Dedifferentiated amniotic fluid mesenchymal stem cell (primary cell): ENCODE results near the gene NAP1L1.

Experiments
- DNase-seq: peaks from one replicate; pipeline ENCODE4 v3.0.0-alpha.2; 2016; ENCODE audit errors: extremely low spot score

The NAP1L1 gene

DNA sequence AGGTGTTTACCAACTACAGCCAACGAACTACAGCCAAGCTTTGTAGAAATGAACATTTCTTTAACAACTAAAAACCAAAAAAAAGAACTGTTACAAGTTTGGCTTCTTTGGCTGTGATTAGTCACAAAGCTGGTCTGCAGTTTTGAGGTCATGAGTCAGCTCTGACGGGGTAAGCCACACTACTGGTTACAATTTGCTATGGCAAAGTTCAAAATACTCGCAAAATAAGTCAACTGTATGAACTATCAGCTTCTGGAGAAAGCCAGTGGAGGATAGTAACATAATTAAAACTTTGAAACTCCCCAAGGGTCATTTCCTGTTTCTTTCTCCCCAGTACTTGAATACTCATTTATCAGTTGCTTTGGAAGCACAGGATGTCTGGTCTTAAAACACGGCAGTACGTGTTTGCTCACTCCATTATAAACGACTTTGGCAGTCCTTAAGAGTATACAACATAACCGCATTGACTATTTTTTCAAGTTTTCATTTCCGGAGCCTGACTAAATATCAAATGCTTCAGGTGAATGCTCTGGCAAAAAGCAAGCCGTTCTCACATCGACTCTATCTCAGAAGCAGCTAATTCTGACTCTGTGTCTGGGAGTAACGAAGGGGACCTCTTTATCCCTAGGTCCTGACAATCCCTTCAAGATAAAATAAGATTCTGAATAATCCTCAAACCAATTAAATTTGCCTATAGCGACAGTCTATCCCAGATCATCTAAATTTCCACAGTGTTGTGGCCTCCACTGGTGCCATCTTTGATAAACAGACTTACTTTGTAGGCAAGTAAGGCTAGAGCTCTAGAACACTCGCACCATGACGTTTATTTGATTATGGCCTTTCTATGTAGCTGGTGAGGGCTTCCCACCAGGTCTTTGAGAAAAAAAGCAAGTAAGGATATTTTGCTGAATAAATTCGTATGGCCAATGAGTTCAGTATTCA is 63.5 kb downstream of the NAP1L1 start:
- DNase-seq = peak; percentile 82

DNA sequence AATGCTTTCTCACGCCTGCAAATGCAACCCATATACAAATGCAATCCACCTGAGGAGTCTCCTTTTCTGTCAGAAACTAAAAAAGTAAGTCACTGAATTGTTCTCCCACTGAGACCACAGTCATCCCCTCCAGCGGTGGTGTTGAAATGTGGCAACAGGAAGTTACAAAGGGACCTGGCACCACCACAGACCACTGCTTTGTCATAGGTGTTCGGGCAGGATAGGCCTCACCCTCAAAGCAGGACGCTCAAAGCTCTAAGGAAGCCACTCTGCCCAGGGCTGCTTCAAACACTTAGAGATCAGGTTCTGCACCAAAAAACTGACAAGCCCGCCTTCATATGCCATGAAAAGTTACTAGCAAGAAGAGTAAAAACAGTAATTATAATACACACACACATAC is 64.2 kb downstream of the NAP1L1 start:
- no peak for DNase-seq

DNA sequence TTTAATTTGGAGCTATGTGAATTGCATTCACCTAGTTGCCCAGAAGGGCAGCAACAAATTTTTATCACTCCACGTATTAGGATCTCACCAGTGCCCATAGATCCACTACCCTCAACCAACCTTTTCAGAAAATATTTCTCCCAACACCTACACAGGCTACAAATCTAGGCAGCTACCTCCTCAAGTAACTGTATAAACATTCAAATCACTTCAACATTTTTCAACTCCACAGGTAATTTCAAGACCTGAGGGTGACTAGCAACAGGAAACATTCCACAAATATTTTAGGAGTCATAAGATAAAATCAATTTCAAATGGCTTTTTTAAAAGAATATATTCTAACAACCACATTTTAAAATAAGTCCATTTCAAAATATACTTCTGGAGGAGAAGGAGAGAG is 65.8 kb downstream of the NAP1L1 start:
- DNase-seq = no peak

DNA sequence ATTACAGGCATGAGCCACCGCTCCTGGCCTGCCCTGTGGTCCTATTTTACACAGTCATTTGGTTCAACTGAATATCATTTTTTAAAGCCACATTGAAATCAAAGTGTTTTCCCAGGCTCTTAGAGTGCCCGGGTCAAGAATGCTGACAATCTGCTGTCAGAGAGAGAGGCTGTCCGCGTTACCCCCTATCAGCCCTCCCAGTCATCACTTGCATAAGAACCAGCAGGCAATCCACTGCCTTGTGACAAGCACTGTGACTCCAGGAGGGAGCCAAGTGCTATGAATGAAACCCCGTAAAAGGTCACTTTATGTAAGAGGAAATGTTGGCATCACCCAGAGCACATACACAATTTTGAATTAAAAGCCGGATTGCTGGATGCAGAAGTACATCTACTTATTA is 66.4 kb downstream of the NAP1L1 start:
- DNase-seq = no peak

DNA sequence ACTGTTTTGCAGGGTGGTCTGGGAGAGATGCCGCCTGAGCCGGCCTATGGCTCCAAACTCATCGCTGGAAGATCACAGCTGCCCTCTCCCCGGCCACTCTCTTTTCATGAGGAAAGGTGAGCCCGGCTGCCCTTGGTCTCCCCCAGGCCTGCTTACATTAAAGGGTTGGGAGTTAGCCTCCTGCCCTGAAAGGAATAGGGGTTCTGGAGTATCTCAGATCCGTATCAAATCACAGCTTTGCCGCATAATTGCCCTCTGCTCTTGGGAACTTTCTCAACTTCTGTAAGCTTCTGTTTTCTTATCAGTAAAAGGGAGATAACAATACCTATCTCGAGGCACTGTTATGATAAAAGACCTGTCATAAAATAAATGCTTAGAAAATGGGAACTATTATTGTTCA is 70.5 kb downstream of the NAP1L1 start:
- DNase-seq = no peak

DNA sequence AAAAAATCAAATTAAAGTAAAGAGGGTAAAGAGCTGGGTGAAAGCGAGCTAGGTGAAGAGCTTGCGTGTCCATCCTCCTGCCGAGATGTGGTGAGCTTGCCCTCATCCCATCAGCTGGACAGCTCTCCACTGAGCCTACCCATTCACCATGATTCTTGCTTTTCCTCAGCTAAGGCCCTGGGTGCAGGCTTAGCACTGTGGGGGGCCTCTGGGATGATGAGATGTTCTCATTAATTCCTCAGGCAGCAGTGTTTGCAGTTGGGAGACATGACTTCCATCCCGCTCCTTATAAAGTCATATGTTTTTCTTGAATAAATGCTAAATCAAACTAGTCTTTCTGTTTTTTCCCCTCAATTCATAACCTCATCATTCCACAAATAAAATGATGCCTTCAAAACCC is 70.9 kb downstream of the NAP1L1 start:
- DNase-seq = no peak

DNA sequence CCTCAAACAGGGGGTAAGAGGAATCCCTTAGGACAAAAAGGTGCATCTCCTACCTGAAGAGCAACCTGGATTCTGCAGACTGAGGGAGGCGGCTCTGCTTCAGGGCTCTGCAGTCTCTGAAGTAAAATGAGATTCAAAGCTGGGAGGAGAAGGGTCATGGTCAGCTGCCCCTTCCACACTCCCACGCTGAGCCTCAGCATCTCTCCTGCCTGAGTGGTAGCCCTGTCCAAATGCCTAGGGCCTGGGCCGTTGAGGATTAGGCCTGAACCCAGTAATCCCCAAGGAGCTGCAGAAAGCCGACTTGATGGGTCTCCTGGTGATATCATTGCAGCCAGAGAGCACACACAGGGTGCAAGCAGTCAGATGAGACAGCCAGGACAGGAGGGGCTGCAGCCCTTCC is 71.8 kb downstream of the NAP1L1 start:
- no peak for DNase-seq

DNA sequence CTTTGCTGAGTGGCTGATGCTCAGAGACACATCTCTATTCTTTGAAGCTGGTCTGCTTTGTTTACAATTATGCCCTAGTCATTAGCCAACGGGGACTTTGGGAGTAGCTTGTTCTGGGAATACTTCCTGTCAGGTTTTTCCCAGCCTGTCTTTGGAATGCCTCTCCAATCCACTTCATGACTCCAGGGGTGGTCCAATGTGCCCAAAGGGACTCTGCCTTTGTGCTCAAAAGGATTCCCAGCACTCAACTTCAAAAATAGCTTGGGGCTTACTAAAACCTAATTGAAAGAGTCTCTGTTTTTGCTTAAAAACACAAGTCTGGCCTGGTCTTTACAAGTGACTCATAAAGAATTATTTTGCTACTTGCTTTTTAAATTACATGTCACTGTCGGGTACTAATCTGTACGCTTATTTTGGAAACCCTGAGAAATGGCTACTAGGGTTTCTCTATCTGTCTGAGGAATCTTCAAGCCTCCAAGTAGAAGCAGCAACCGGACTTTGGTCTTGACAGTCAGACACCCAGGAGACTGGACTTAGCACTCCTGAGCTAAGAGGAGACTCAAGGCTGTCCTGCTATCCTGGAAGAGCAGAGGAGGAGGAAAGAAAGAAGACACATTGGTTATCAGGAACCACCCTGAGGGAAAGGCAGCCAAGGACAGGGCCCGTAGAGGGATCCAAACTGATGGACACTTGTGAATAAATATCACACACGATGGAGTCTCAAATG is 73.6 kb downstream of the NAP1L1 start:
- DNase-seq = no peak

DNA sequence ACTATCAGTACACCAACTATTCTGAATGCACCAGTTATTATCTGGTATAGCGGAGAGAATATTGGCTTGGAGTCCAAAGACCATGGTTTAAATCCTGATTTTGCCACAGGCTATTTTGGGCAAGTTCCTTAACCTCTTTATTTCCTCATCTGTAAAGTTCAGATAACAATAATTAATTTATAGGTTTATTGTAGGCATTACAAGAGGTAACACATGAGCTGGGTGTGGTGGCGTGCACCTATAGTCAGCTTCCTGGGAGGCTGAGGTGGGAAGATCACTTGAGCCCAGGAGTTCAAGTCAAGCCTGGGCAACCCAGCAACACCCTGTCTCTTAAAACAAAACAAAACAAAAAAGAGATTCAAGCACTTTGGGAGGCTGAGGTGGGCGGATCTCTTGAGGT is 76.1 kb downstream of the NAP1L1 start:
- no peak for DNase-seq

DNA sequence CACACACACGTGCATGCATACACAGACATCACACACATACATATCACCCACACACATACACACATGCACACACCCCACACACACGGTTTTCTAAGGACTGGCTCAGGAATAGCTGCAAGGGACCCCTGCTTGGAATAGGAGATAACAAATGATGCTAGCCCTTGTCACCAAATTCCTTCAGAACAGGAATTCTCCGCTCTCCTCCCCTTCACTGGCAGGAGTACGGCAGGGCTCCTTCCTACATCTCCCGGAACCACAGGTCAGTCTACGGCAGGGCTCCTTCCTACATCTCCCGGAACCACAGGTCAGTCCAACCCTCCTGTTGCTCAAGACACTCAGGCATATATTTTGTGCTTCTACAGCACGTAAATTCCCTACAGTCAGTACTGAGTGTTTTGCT is 76.8 kb downstream of the NAP1L1 start:
- no peak for DNase-seq

DNA sequence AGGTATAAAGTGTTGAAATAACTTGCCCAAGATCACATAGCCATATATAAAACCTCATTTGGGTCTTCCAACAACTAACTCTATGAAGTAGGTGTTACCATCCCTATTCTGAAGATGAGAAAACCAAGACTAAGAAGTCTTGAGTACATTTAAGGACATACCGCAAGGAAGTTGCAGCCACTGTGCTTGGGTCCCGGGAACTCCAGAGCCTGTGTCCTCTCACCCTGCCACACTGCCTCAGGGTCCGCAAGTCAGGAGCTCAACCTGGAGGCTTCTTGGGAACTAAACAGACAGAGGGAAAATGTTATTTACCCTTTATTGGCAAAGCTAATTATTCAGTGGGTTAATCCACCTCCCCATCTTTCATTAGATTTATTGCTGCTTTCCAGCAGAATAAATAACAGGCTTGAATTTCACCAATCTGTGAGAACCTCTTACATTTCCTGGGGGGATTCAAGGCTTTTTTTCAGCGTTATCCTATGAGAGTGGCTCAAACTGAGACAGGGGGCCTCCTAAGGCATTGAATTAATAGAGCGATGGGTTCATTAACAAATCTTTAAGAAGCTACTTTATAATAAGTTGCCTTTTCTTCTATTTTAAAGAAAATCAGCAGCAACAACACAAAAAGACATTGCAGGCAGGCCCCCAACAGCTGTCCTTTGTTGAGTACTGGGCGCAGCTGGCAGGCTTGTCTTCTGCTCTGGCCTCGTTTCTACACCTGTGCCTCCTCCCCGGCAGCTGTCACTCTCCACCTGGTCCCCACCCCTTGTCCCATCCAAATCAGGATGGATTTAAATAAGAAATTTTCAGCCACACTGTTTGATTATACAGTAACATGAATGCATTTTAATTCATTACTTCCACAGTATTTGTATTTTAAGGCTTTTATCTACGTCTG is 78.2 kb downstream of the NAP1L1 start:
- no peak for DNase-seq

DNA sequence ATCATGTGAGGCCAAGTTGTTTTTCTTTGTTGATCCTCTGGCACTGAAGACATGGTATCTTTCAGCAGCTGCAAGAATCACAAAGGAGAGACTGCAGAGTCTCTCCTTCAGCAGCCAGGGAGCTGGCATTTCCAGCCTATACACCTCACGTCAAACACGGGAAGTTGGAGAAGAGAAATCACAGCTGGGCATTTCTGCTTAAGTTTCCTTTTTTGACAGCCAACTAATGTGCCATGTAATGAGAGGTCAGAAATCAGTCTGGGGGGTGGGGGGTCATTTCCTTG is 81.2 kb downstream of the NAP1L1 start:
- no peak for DNase-seq

DNA sequence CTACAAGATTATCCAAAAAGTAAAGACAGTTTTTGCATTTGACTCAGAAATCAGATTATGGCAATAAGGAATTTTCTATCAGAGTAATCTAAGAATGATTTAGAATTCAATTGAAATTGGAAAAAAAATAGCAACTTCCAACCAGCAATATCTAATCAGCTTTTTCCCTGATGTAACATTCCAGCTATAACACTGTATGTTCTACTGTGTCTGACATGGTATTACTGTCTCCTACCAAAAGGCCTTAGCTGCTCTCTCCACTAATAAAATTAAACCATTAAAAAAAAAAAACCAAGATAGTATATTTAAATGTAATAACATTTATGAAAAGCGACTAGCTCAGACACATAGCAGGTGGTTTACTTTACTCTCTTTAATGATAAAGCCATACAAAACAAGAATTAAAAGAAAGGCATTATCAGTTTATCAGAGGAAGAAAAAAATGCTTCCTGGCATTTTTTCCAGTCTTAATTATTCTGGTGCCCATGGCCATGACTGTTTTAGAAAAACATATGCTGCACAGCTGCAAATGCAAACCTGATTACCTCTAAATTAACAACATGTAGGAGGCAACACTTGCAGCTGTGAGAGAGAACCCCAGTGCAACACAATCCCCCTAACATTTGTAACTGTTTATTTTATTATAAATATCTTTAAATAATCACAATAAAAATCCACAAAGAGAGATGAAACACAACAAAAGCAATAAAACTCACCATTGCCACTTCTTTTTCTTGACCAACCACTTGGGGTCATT is 81.7 kb downstream of the NAP1L1 start:
- DNase-seq = no peak

DNA sequence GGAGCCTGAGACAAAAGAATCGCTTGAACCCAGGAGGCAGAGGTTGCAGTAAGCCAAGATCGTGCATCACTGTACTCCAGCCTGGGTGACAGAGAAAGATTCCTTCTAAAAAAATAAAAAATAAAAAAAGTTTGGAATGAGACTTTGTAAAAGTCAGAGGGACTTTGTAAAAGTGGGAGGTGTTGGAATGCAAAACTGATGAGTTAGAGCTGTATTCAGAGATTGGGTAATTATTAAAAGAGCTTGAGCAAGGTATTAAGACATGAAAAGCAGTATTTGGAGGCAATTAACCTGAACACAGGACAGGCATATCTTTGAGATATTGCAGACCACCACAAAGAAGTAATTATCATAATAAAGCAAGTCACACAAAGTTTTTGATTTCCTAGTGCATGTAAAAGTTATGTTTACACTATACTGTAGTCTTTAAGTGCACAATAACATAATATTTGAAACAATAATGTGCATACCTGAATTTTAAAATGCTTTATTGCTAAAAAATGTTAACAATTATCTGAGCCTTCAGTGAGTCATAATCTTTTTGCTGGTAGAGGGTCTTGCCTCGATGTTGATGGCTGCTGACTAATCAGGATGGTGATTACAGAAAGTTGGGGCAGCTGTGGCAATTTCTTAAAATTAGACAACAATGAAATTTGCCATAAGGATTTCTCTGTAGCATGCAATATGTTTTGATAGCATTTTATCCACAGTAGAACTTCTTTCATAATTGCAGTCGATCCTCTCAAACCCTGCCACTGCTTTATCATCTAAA is 86.0 kb downstream of the NAP1L1 start:
- DNase-seq = no peak

DNA sequence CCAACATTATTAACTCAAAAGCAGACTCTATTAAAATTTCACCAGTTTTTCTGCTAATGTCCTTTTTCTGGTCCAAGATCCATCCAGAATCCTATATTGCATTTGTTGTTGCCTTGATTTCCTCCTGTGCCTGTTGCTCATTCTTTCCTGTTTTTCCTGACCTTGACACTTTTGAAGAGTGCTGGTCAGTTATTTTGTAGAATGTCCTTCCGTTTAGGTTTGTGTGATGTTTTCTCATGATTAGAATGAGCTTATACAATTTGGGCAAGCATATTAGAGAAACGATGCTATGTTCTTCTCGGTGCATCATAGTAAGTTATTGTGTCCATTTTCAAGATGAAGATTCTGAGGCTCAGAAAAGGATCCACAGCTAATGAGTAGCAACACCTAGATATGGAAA is 86.8 kb downstream of the NAP1L1 start:
- DNase-seq = no peak

DNA sequence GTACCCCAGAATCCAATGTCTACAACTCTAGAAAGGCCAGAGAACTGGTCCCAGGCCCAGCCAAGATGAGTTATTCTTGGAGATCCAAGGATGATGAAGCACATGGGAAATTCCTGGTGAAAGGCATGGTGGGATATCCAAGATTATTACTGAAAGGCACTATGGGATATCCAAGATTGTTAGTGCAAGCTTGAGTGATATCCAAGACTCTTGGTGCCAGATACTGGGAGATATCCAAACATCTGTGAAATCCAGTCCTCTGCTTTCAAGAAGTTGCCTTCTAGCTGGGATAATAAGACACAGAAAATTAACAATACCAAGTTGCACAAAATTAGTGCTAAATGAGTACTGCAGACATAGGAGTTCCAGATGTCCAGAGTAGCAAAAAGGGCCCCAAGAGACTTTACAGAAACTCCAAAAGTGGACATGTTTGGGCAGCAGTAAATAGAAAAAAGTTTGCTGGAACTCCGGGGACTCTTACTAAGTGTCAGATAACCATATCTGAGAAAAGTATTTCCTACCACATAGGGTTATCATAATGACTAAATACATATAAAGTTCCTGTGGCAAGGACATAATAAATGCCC is 87.5 kb downstream of the NAP1L1 start:
- no peak for DNase-seq

DNA sequence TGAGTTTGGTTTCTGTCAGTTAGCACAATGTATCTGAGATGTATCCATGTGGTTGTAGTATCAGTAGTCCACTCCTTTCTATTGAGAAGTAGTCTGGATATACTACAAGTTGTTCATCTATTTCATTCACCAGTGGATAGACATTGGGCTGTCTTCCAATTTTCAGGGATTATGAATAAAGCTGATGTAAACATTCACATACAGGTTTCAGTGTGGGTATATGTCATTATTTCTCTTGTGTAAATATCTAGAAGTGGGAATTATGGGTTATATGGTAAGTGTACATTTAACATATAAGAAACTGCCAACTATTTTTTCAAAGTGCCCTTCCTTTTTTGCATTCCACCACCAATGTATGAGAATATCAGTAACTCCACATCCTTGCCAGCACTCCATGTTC is 88.8 kb downstream of the NAP1L1 start:
- DNase-seq = no peak

DNA sequence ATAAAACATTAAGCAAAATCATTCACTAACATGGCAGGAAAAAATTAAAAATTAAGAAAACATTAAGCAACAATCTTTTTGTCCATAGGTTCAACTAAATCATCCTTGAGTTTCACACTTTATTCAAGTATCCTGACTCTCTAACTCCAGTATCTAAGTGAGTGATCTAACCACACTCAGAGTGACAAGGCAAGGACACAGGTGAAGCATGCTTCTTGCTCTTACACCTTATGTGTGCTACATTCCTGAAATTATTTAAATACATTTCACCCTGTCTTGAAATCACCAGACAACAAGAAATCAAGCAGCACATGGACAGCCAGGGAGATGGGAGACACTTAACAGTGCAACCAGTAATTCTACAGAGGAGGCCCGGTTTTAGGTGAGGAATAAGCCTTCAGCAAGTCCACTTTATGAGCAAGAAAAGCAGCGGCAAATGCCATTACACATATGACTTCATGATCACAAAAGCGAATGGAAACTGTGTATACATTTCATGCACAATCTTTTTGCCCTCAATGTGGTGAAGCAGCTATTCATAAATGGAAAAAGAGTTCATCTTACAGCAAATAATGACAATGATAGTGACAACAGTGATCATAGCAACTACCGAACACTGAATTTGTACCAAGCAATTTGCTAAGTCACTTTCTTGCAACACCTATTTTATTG is 90.3 kb downstream of the NAP1L1 start:
- no peak for DNase-seq

DNA sequence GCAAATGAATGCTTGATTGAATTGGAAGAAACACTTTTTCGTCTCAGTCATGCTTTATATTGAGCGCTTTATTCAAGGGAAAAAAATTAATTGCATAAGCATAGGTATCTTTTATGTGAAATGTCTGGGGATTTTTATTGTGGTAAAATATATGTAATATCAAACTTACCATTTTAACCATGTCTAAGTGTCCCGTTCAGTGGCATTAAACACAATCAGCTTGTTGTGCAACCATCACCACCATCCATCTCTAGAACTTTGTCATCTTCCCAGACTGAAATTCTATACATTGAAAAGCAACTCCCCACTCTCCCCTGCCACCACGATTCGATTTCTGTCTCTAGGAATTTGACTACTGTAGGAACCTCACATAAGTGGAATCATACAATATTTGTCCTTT is 92.7 kb downstream of the NAP1L1 start:
- DNase-seq = no peak
